ENCODE measurements around the gene CDH4. TPM values are rescaled to one million over a fixed set of nuclear protein-coding genes. Genes with fewer than 3 reads are reported as not detected.

CDH4 gene
- total RNA-seq, 1 donor from 2014 or later = not detected

GRCh38 chr20:61582196-61582923 lies 330.3 kb downstream of the CDH4 start:
- intact Hi-C loops (cut with DNase I) = no loop called here
- H3K36me3 ChIP-seq = no peaks in the 10 kb centered on the region
- no peak for TF ChIP-seq CTCF (IDR thresholded peaks at IDR 0.05)
- no peaks in the 10 kb centered on the region for H3K27me3 ChIP-seq
- H3K9me3 ChIP-seq = no peaks in the 10 kb centered on the region
- H3K4me3 ChIP-seq = no peak overlapping the region
- no peak overlapping the region for H3K27ac ChIP-seq
- no peaks in the 10 kb centered on the region for H3K4me1 ChIP-seq
- no peak for DNase-seq (ENCODE audit: low spot score in 2 of 2)

DNA sequence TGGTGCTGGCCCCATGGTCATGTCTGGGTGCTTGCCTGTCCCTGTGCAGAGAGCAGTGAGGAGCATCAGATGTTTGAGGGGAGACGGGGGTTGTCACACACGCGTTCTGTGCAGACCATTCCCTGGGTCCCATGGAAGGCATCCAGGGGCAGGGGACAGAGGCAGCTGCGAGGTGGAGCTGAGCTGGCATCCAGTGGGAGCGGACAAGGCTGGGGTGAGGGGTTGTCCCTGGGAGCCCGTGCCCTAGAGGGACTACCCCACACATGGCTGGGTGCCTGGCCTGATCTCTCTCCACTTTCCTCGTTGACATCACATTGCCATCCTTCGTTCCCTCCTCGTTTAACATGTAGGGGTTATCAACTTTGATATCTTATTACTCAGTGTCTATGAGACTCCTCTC lies 331.3 kb downstream of the CDH4 start:
- Histone ChIP-seq H3K36me3 (no peaks in the 10 kb centered on the region), H3K27me3 (no peaks in the 10 kb centered on the region), H3K27ac (no peak overlapping the region), H3K9me3 (no peaks in the 10 kb centered on the region), H3K4me3 (no peak overlapping the region), H3K4me1 (no peaks in the 10 kb centered on the region)
- DNase-seq (ENCODE audit: low spot score in 2 of 2) = no peak
- intact Hi-C loops (cut with DNase I) = no loop called here
- no peak for TF ChIP-seq CTCF (IDR thresholded peaks at IDR 0.05)

DNA sequence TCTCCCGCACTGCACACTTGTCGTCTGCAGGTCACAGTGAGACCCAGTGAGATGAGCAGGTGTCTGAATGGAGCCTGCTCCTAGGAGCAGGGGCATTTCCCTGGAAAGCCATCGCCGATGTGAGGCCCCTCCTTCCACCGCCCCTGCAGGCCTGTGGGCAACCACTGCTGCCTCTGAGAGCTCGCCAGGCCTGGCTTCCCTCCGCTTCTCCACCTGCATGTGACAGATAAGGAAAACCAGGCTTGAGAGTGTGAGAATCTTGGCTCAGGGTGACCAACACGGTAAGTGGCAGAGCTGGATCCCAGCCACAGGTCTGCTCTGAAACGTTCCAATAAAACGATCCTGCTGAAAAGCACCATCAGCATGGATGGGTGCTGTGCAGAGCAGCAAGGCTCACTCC lies 332.8 kb downstream of the CDH4 start:
- H3K27ac ChIP-seq = no peak overlapping the region
- no peak for TF ChIP-seq CTCF (IDR thresholded peaks at IDR 0.05)
- intact Hi-C loops (cut with DNase I) = no loop called here
- no peaks in the 10 kb centered on the region for H3K9me3 ChIP-seq
- H3K27me3 ChIP-seq = no peaks in the 10 kb centered on the region
- no peaks in the 10 kb centered on the region for H3K4me1 ChIP-seq
- no peak overlapping the region for H3K4me3 ChIP-seq
- no peak for DNase-seq (ENCODE audit: low spot score in 2 of 2)
- no peaks in the 10 kb centered on the region for H3K36me3 ChIP-seq

- Histone ChIP-seq H3K4me3 (no peak overlapping the region), H3K27ac (no peak overlapping the region), H3K36me3 (no peaks in the 10 kb centered on the region), H3K27me3 (no peaks in the 10 kb centered on the region), H3K4me1 (no peaks in the 10 kb centered on the region), H3K9me3 (no peaks in the 10 kb centered on the region)
- intact Hi-C loops (cut with DNase I) = no loop called here
- no peak for DNase-seq (ENCODE audit: low spot score in 2 of 2)
- TF ChIP-seq CTCF (IDR thresholded peaks at IDR 0.05) = no peak
These were observed 333.7 kb downstream of the CDH4 start for GRCh38 chr20:61585764-61586163.

- intact Hi-C loops (cut with DNase I) = no loop called here
- Histone ChIP-seq H3K4me1 (no peaks in the 10 kb centered on the region), H3K9me3 (peaks cover 0 to 9% of the 10 kb centered on the region in 2 donors), H3K27ac (no peak overlapping the region), H3K27me3 (no peaks in the 10 kb centered on the region), H3K4me3 (no peak overlapping the region), H3K36me3 (no peaks in the 10 kb centered on the region)
- no peak for DNase-seq (ENCODE audit: low spot score in 2 of 2)
- TF ChIP-seq CTCF (IDR thresholded peaks at IDR 0.05) = no peak
These were observed 335.0 kb downstream of the CDH4 start for GRCh38 chr20:61587036-61587435.
